ENCODE data around the gene HDAC11. TPM values are rescaled to one million over a fixed set of nuclear protein-coding genes. Genes with fewer than 3 reads are reported as not detected.

The HDAC11 gene
- total and polyA plus RNA-seq, 4 donors = 2.5 to 9.0 (median 3.2) TPM

GRCh38 chr3:13535905-13536304, 55.8 kb downstream of the HDAC11 start:
- H3K9ac ChIP-seq (ENCODE audit: low read depth in 1 of 2, low read length in 2 of 2) = no peak overlapping the region
- no peaks in the 10 kb centered on the region for H3K4me1 ChIP-seq (ENCODE audit: control insufficient read depth in 4 of 4, insufficient read depth in 4 of 4, low read length in 3 of 4)
- no peak for DNase-seq (ENCODE audit: low spot score)
- peaks cover 0 to 16% (median 4%) of the 10 kb centered on the region in 4 donors for H3K27me3 ChIP-seq (ENCODE audit: control insufficient read depth in 4 of 4, insufficient read depth in 4 of 4, low read length in 3 of 4)
- no peak overlapping the region for H3K27ac ChIP-seq (ENCODE audit: low read depth in 1 of 2, low read length in 2 of 2)
- H3K36me3 ChIP-seq (ENCODE audit: control insufficient read depth in 4 of 4, insufficient read depth in 3 of 4, low read depth in 1 of 4, low read length in 3 of 4) = no peaks in the 10 kb centered on the region
- H3K9me3 ChIP-seq (ENCODE audit: control insufficient read depth in 4 of 4, low read length in 3 of 4) = peaks cover 0 to under 1% (median 0%) of the 10 kb centered on the region in 4 donors
- TF ChIP-seq EGR1 (IDR thresholded peaks at IDR 0.05; ENCODE audit: low read depth in 2 of 2) = no peak
- 84% methylated on average over 9 of the region's 9 CpGs for WGBS
- H3K4me3 ChIP-seq (ENCODE audit: low read depth in 1 of 3, low read length in 3 of 3) = no peak overlapping the region

DNA sequence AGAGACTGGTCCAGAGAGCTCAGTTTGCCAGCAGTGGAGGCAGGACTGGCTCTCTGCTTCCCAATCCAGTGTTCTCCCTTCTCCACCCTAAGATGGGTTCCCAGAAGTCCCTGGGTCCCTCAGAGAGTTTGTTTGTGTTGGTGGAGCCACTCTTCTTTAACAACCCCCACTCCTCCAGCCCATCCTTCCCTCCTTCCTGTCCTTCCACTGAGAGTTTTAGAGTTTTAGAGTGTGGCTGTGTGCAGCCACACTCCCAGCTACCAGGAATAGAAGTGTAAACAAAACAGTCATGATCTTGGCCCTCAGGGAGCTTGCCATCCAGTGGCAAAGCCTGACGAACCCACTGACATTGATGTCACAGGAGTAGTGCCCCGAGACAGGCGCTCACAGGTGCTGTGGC, 56.3 kb downstream of the HDAC11 start:
- Histone ChIP-seq H3K9me3 (ENCODE audit: control insufficient read depth in 4 of 4, low read length in 3 of 4) (peaks cover under 1 to 6% (median 2%) of the 10 kb centered on the region in 4 donors), H3K27ac (ENCODE audit: low read depth in 1 of 2, low read length in 2 of 2) (no peak overlapping the region), H3K4me1 (ENCODE audit: control insufficient read depth in 4 of 4, insufficient read depth in 4 of 4, low read length in 3 of 4) (no peaks in the 10 kb centered on the region), H3K4me3 (ENCODE audit: low read depth in 1 of 3, low read length in 3 of 3) (no peak overlapping the region), H3K9ac (ENCODE audit: low read depth in 1 of 2, low read length in 2 of 2) (no peak overlapping the region), H3K36me3 (ENCODE audit: control insufficient read depth in 4 of 4, insufficient read depth in 3 of 4, low read depth in 1 of 4, low read length in 3 of 4) (no peaks in the 10 kb centered on the region), H3K27me3 (ENCODE audit: control insufficient read depth in 4 of 4, insufficient read depth in 4 of 4, low read length in 3 of 4) (peaks cover 0 to 16% (median 4%) of the 10 kb centered on the region in 4 donors)
- TF ChIP-seq SP1 (IDR thresholded peaks at IDR 0.05) = no peak
- TF ChIP-seq FOXA2 (IDR thresholded peaks at IDR 0.05) = no peak
- no peak for TF ChIP-seq NR2F2 (IDR thresholded peaks at IDR 0.05)
- TF ChIP-seq RAD21 (IDR thresholded peaks at IDR 0.05) = no peak
- no peak for DNase-seq (ENCODE audit: low spot score)
- 82% methylated on average over 3 of the region's 3 CpGs for WGBS

- H3K4me3 ChIP-seq (ENCODE audit: low read depth in 1 of 3, low read length in 3 of 3) = no peak overlapping the region
- H3K27me3 ChIP-seq (ENCODE audit: control insufficient read depth in 4 of 4, insufficient read depth in 4 of 4, low read length in 3 of 4) = peaks cover 0 to 16% (median 4%) of the 10 kb centered on the region in 4 donors
- peaks cover 2 to 10% (median 4%) of the 10 kb centered on the region in 4 donors for H3K9me3 ChIP-seq (ENCODE audit: control insufficient read depth in 4 of 4, low read length in 3 of 4)
- TF ChIP-seq FOXA1 (IDR thresholded peaks at IDR 0.05) (no peak), ZBTB33 (IDR thresholded peaks at IDR 0.05) (no peak), HNF4A (conservative IDR thresholded peaks at IDR 0.05) (no peak), FOXA2 (IDR thresholded peaks at IDR 0.05) (no peak), YY1 (IDR thresholded peaks at IDR 0.05) (no peak), GABPA (IDR thresholded peaks at IDR 0.05 in 1 of 2, conservative IDR thresholded peaks at IDR 0.05 in 1 of 2) (no peak), SP1 (IDR thresholded peaks at IDR 0.05) (no peak), HNF4G (IDR thresholded peaks at IDR 0.05) (no peak), TAF1 (conservative IDR thresholded peaks at IDR 0.05) (no peak), ATF3 (IDR thresholded peaks at IDR 0.05) (no peak), RAD21 (IDR thresholded peaks at IDR 0.05) (no peak), NR2F2 (IDR thresholded peaks at IDR 0.05) (no peak), EGR1 (IDR thresholded peaks at IDR 0.05; ENCODE audit: low read depth in 2 of 2) (no peak), RXRA (IDR thresholded peaks at IDR 0.05) (no peak)
- TF ChIP-seq, protein P1, sequence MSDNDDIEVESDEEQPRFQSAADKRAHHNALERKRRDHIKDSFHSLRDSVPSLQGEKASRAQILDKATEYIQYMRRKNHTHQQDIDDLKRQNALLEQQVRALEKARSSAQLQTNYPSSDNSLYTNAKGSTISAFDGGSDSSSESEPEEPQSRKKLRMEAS (IDR thresholded peaks at IDR 0.05) = no peak
- TF ChIP-seq, protein P2, sequence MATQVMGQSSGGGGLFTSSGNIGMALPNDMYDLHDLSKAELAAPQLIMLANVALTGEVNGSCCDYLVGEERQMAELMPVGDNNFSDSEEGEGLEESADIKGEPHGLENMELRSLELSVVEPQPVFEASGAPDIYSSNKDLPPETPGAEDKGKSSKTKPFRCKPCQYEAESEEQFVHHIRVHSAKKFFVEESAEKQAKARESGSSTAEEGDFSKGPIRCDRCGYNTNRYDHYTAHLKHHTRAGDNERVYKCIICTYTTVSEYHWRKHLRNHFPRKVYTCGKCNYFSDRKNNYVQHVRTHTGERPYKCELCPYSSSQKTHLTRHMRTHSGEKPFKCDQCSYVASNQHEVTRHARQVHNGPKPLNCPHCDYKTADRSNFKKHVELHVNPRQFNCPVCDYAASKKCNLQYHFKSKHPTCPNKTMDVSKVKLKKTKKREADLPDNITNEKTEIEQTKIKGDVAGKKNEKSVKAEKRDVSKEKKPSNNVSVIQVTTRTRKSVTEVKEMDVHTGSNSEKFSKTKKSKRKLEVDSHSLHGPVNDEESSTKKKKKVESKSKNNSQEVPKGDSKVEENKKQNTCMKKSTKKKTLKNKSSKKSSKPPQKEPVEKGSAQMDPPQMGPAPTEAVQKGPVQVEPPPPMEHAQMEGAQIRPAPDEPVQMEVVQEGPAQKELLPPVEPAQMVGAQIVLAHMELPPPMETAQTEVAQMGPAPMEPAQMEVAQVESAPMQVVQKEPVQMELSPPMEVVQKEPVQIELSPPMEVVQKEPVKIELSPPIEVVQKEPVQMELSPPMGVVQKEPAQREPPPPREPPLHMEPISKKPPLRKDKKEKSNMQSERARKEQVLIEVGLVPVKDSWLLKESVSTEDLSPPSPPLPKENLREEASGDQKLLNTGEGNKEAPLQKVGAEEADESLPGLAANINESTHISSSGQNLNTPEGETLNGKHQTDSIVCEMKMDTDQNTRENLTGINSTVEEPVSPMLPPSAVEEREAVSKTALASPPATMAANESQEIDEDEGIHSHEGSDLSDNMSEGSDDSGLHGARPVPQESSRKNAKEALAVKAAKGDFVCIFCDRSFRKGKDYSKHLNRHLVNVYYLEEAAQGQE (IDR thresholded peaks at IDR 0.05) = no peak
- WGBS = 29% methylated on average over 8 of the region's 8 CpGs
- H3K36me3 ChIP-seq (ENCODE audit: control insufficient read depth in 4 of 4, insufficient read depth in 3 of 4, low read depth in 1 of 4, low read length in 3 of 4) = no peaks in the 10 kb centered on the region
- no peak for DNase-seq (ENCODE audit: low spot score)
- H3K27ac ChIP-seq (ENCODE audit: low read depth in 1 of 2, low read length in 2 of 2) = no peak overlapping the region
- no peaks in the 10 kb centered on the region for H3K4me1 ChIP-seq (ENCODE audit: control insufficient read depth in 4 of 4, insufficient read depth in 4 of 4, low read length in 3 of 4)
- H3K9ac ChIP-seq (ENCODE audit: low read depth in 1 of 2, low read length in 2 of 2) = no peak overlapping the region
Measured at GRCh38 chr3:13536832-13537231, 56.7 kb downstream of the HDAC11 start.
